ENCODE measurements around the gene HORMAD2.
A peak's percentile ranks its signal among the peaks of the same experiment; 100 is the strongest.
"Not testable (repeated sequence)": the region's sequence is repeated elsewhere in the genome, so short reads cannot be mapped to it uniquely, and the experiment has no call there.

Gene HORMAD2

GRCh38 chr22:30059346-30060020, 20.8 kb upstream of the HORMAD2 start:
- not testable (repeated sequence) for DNase-seq

- not testable (repeated sequence) for DNase-seq
Observed at GRCh38 chr22:30061094-30061493, 19.2 kb upstream of the HORMAD2 start.

- no peak for DNase-seq
Observed at GRCh38 chr22:30062259-30062658, 18.0 kb upstream of the HORMAD2 start.

DNA sequence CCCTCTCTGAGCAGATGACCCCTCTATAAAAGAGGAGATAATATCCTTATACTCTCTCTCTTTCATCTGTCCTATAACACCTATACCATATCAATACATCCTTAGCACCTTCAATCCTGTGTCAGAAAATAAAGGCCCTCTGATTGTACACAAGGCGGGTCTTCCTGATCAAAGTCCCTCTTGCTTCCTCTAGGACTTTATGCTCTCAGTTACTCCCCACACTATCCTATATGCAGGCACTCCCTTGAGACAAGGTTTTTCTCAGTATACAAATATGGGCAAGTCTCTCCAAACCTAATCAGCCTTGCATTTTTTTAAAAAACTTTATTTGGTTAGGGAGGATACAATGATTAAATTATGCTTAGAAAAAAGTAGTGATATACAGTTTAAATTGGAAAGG, 17.3 kb upstream of the HORMAD2 start:
- DNase-seq: no peak

- no peak for DNase-seq
Observed at GRCh38 chr22:30064172-30064571, 16.1 kb upstream of the HORMAD2 start.

DNA sequence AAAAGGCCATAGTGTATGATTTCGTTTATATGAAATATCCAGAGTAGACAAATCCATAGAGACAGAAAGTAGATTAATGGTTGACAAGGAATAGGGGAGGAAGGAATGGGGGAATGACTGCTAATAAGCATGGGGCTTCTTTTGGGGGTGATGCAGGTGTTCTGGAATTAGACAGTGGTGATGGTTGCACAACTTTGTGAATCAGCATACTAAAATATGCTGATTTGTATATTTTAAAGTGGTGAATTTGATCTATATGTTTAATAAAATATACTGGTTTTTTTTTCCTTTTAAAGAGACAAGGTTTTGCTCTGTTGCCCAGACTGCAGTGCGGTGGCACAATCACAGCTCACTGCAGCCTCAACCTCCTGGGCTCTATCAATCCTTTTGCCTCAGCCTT, 6.5 kb upstream of the HORMAD2 start:
- DNase-seq: no peak

DNA sequence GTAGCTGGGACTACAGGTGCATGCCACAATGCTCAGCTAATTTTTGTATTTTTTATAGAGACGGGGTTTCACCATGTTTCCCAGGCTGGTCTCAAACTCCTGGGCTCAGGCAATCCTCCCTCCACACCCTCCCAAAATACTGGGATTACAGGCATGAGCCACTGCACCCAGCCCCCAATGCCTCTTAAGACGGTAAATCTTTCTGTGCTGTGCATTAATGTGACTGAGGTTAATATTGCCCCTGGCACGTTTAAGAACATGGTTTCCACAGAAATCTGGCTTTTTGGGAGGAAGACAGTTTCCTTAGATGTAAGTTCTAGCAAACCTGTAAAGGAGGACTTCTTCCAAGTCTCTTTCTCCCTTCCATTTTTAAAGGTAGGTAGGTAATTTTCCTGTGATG, 6.1 kb upstream of the HORMAD2 start:
- no peak for DNase-seq

GRCh38 chr22:30074994-30075393, 5.3 kb upstream of the HORMAD2 start:
- DNase-seq: no peak

DNA sequence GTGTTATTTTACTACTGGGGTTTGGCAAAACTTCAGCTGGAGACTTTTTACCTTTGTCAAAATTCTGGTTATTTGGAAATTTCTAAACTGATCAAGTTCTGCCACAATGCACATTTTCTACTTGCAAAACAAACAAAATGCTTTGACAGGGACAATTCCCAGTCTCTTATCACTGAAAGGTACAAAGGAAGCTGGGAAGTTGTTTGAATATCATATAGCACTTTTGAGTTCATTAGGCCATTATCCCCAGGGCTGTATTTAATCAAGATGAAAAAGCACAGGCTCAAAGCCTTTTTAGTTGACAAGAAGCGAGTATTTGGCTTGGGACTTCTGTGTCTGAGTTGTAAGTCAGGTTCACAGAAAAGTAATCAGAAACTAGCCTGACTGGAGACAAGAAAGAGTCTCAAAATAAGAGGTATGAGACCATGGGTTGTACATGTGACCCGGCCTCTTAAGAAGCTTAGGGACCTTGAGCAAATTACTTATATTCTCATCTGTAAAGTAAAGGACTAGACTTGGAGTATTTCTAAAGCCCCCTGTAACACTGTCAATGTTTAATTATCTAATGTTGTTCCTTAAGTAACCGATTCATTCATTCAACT, 2.9 kb upstream of the HORMAD2 start:
- no peak for DNase-seq

DNA sequence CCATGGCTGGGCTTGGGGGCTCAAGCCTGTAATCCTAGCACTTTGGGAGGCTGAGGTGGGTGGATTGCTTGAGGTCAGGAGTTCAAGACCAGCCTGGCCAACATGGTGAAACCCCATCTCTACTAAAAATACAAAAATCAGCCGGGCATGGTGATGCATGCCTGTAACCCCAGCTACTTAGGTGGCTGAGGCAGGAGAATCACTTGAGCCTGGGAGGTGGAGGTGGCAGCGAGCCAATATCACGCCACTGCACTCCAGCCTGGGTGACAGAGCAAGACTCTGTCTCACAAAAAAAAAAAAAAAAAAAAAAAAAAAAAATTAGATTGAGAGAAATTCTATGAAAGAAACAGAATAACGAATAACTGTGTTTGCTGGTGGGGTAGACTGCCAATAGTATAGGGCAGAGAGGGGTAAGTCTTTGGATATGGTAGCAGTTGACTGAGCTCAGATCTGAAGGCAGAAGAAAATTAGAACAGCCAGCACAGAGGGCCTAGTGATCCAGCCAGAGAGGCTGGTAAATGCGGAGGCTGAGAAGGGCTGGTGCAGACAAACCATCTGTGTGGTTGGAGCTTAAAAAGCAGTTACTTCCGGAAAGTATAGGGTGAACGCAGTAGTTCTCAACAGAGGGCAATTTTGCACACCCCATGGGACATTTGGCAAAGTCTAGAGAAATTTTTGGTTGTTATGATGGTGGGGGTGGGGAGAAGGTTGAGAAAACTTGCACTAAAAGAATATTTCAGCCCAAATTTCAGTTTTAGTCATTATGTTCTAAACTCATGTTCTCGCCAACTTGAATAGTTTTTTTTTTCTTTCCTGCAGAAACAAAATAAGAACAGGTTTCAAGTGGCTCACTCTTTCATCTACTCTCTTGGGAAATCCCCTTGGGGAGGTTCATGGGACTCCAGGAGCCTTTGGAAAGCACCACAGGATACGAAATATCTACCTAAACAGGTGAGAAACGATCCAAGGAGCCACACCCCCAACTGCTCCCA, 1.6 kb upstream of the HORMAD2 start:
- DNase-seq: peak; percentile 38

- no peak for DNase-seq
Observed at GRCh38 chr22:30080805-30081204, 541 bp downstream of the HORMAD2 start.

DNA sequence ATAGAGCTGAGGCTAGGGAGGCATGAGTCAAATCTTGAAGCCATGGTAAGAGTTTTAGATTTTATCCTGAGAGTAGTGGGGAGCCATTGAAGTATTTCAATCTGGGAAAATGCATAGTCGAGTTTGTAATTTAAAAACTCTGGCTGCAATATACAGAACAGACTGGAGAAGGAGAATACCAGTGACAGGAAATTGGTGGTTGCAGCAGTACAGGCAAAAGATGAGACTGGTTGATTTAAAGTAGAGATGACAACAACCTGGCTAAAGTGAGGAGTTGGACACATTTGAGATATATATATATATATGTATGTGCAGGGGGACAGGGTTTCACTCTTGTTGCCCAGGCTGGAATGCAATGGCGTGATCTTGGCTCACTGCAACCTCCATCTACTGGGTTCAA, 6.2 kb downstream of the HORMAD2 start:
- DNase-seq: no peak

- not testable (repeated sequence) for DNase-seq
Observed at GRCh38 chr22:30087037-30087436, 6.8 kb downstream of the HORMAD2 start.

DNA sequence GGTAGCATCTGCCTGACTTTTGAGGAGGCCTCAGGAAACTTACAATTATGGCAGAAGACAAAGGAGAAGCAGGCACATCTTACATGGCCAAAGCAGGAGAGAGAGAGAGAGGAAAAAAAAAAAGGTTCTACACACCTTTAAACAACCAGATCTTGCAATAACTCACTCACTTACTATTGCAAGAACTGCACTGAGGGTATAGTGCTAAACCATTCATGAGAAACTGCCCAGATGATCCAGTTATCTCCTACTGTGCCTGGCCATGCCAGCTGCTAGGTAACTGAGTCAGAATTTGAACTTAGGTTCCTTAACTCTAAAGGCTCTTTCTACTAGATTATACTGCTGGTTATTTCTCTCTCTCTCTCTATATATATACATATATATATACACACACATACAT, 7.3 kb downstream of the HORMAD2 start:
- DNase-seq: no peak

GRCh38 chr22:30088468-30088867, 8.2 kb downstream of the HORMAD2 start:
- DNase-seq: no peak

GRCh38 chr22:30089655-30089974, 9.4 kb downstream of the HORMAD2 start:
- no peak for DNase-seq

GRCh38 chr22:30092686-30093085, 12.4 kb downstream of the HORMAD2 start:
- DNase-seq: no peak

- DNase-seq: no peak
Observed at GRCh38 chr22:30094804-30095203, 14.5 kb downstream of the HORMAD2 start.

DNA sequence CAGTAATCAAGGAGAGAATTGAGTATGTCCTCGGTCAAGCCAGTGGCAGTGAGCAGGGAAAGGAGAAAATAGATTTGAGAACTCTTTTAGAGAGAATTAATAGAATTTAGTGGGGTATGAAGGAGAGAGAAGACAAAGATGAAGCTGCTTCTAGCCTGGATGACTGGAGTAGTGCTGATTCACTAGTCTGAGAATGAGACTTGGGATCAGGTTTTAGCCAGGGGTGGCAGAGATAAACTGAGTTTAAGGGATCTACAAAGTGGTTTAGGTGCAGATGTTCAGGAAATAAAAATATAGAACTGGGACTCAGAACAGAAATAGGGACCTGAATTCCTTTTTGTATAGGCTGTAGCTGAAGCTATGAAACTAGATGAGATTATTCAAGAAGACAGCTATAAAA, 17.6 kb downstream of the HORMAD2 start:
- DNase-seq: no peak

DNA sequence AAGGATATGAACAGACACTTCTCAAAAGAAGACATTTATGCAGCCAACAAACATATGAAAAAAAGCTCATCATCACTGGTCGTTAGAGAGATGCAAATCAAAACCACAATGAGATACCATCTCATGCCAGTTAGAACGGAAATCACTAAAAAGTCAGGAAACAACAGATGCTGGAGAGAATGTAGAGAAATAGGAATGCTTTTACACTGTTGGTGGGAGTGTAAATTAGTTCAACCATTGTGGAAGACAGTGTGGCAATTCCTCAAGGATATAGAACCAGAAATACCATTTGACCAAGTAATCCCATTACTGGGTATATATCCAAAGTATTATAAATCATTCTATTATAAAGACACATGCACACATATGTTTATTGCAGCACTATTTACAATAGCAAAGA, 20.5 kb downstream of the HORMAD2 start:
- DNase-seq: not testable (repeated sequence)

GRCh38 chr22:30104501-30105156, 24.4 kb downstream of the HORMAD2 start:
- no peak for DNase-seq

DNA sequence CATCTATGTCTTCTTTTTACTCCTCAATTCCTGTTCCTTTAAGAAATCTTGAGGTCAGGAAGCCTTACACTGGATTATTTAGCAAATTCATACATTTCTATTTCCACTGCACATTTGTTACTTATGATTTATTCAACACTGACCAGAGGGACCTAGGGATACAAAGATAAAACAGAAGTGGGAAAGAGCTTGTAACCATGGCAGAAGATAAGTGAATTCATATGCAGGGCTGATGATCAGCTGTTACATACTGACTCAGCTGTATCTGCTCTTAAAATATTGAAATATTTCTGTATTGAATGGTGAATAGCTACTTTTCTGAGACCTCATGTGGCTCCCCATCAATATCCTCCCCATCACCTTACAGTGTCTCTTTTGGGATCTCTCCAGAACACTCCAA, 25.2 kb downstream of the HORMAD2 start:
- DNase-seq: no peak

GRCh38 chr22:30113494-30113893, 33.2 kb downstream of the HORMAD2 start:
- DNase-seq: no peak
